Suprapubic skin (tissue), 4 donors: ENCODE results near the gene GPALPP1. TPM values are rescaled to one million over a fixed set of nuclear protein-coding genes. Genes with fewer than 3 reads are reported as not detected.
"Not testable (repeated sequence)": the region's sequence is repeated elsewhere in the genome, so short reads cannot be mapped to it uniquely, and the experiment has no call there.

Experiments
- DNase-seq, 2 donors: peaks; one replicate each; pipeline ENCODE4 v3.0.0-alpha.2; 2019; ENCODE audit warnings: low spot score in 2 of 2
- H3K27ac ChIP-seq: fragments of 200-600 bp; sonication (generic); one replicate; pipeline ENCODE4 v1.5.1; 2019
- H3K27me3 ChIP-seq: fragments of 200-600 bp; sonication (generic); one replicate; pipeline ENCODE4 v1.5.1; 2019
- H3K36me3 ChIP-seq: fragments of 200-600 bp; sonication (generic); one replicate; pipeline ENCODE4 v1.5.1; 2019
- H3K4me1 ChIP-seq: fragments of 200-600 bp; sonication (generic); one replicate; pipeline ENCODE4 v1.5.1; 2019
- H3K4me3 ChIP-seq: fragments of 200-600 bp; sonication (generic); one replicate; pipeline ENCODE4 v1.5.1; 2019; ENCODE audit warnings: mild to moderate bottlenecking
- H3K9me3 ChIP-seq: fragments of 200-600 bp; sonication (generic); one replicate; pipeline ENCODE4 v1.5.1; 2019
- EP300 ChIP-seq: sonication (generic); formaldehyde crosslinking; IDR thresholded peaks from one replicate; pipeline ENCODE4 v1.6.1; 2017; ENCODE audit warnings: antibody characterized with exemption
- POLR2A ChIP-seq, 2 donors: fragments of 450-650 bp; IDR thresholded peaks; one replicate each; pipeline ENCODE4 v1.6.1; 2017; ENCODE audit warnings: antibody characterized with exemption in 2 of 2, mild to moderate bottlenecking in 2 of 2, moderate library complexity in 2 of 2
- POLR2AphosphoS5 ChIP-seq, 3 donors: sonication (generic); formaldehyde crosslinking; IDR thresholded peaks; one replicate each; pipeline ENCODE4 v1.6.1; 2017; ENCODE audit warnings: antibody characterized with exemption in 3 of 3
- WGBS: methylation state at CpG from one replicate; pipeline ENCODE4 v1.1.5; 2018; 5-methylcytosine and 5-hydroxymethylcytosine counted together
- total RNA-seq, 4 donors: library from RNA; depleted of rRNA; stranded (reverse); fragments of >200 nt; gene quantifications; one replicate each; pipeline ENCODE4 v1.1.0, GENCODE V29; 2016
- TF ChIP-seq, protein P1 (sequence below), 2 donors: fragments of 200-600 bp in 1 of 2; fragments of 450-650 bp in 1 of 2; sonication (generic) in 1 of 2; IDR thresholded peaks; one replicate each; pipeline ENCODE4 v1.5.1; 2016 to 2019; ENCODE audit warnings: antibody characterized with exemption in 2 of 2, mild to moderate bottlenecking in 1 of 2, moderate library complexity in 1 of 2

Gene GPALPP1
- total RNA-seq, 4 donors from 2014 or later = 17.0 to 33.5 (median 28.6) TPM

GRCh38 chr13:45007225-45007624, 17.9 kb downstream of the GPALPP1 start:
- Histone ChIP-seq H3K36me3 (peaks cover 71% of the 10 kb centered on the region), H3K27ac (no peak overlapping the region), H3K27me3 (no peaks in the 10 kb centered on the region), H3K4me3 (no peak overlapping the region), H3K4me1 (no peaks in the 10 kb centered on the region), H3K9me3 (no peaks in the 10 kb centered on the region)
- DNase-seq = no peak
- TF ChIP-seq, protein P1, sequence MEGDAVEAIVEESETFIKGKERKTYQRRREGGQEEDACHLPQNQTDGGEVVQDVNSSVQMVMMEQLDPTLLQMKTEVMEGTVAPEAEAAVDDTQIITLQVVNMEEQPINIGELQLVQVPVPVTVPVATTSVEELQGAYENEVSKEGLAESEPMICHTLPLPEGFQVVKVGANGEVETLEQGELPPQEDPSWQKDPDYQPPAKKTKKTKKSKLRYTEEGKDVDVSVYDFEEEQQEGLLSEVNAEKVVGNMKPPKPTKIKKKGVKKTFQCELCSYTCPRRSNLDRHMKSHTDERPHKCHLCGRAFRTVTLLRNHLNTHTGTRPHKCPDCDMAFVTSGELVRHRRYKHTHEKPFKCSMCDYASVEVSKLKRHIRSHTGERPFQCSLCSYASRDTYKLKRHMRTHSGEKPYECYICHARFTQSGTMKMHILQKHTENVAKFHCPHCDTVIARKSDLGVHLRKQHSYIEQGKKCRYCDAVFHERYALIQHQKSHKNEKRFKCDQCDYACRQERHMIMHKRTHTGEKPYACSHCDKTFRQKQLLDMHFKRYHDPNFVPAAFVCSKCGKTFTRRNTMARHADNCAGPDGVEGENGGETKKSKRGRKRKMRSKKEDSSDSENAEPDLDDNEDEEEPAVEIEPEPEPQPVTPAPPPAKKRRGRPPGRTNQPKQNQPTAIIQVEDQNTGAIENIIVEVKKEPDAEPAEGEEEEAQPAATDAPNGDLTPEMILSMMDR (IDR thresholded peaks at IDR 0.05) = no peak
- TF ChIP-seq EP300 (no peak), POLR2A (IDR thresholded peaks at IDR 0.05) (no peak), POLR2AphosphoS5 (IDR thresholded peaks at IDR 0.05) (no peak)

DNA sequence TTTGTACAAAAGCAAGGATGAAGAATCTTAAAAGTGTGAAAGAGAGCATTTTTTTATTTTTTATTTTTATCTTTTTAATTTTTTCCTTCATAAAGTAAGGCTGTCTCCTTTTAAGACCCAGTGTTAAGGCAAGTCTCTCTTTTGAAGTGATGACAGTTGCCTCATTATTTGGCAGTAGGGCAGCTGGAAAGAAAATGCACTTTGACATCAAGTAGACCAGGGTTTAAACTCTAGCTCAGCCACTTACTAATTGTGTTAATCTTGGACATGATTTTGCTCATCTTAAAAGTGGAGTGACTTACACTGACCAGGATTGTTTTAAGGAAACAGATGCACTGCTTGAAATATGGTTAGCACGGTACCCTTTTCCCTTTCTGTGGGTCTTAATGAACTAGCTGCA, 18.5 kb downstream of the GPALPP1 start:
- Histone ChIP-seq H3K27me3 (no peaks in the 10 kb centered on the region), H3K36me3 (peaks cover 71% of the 10 kb centered on the region), H3K27ac (no peak overlapping the region), H3K4me1 (no peaks in the 10 kb centered on the region), H3K4me3 (no peak overlapping the region), H3K9me3 (no peaks in the 10 kb centered on the region)
- no peak for TF ChIP-seq EP300
- TF ChIP-seq POLR2AphosphoS5 (IDR thresholded peaks at IDR 0.05) = no peak
- no peak for TF ChIP-seq POLR2A (IDR thresholded peaks at IDR 0.05)
- TF ChIP-seq, protein P1 (IDR thresholded peaks at IDR 0.05) = no peak
- 88% methylated on average over 1 of the region's 1 CpG for whole genome bisulfite sequencing
- no peak for DNase-seq

GRCh38 chr13:45011198-45011597, 21.9 kb downstream of the GPALPP1 start:
- whole genome bisulfite sequencing = 95% methylated on average over 6 of the region's 6 CpGs
- Histone ChIP-seq H3K27me3 (no peaks in the 10 kb centered on the region), H3K36me3 (peaks cover 77% of the 10 kb centered on the region), H3K4me1 (no peaks in the 10 kb centered on the region), H3K27ac (no peak overlapping the region), H3K9me3 (no peaks in the 10 kb centered on the region), H3K4me3 (no peak overlapping the region)
- DNase-seq = no peak
- TF ChIP-seq POLR2A (IDR thresholded peaks at IDR 0.05) = no peak
- TF ChIP-seq, protein P1 (IDR thresholded peaks at IDR 0.05) = no peak
- TF ChIP-seq EP300 = no peak
- TF ChIP-seq POLR2AphosphoS5 (IDR thresholded peaks at IDR 0.05) = no peak

- 79% methylated on average over 2 of the region's 2 CpGs for WGBS
- Histone ChIP-seq H3K9me3 (no peaks in the 10 kb centered on the region), H3K4me1 (no peaks in the 10 kb centered on the region), H3K36me3 (peaks cover 68% of the 10 kb centered on the region), H3K27me3 (no peaks in the 10 kb centered on the region), H3K4me3 (no peak overlapping the region), H3K27ac (no peak overlapping the region)
- TF ChIP-seq, protein P1 (IDR thresholded peaks at IDR 0.05) = no peak
- TF ChIP-seq POLR2AphosphoS5 (IDR thresholded peaks at IDR 0.05) = no peak
- TF ChIP-seq POLR2A (IDR thresholded peaks at IDR 0.05) = no peak
- no peak for TF ChIP-seq EP300
- no peak for DNase-seq
Measured at GRCh38 chr13:45015300-45015699, 26.0 kb downstream of the GPALPP1 start.

DNA sequence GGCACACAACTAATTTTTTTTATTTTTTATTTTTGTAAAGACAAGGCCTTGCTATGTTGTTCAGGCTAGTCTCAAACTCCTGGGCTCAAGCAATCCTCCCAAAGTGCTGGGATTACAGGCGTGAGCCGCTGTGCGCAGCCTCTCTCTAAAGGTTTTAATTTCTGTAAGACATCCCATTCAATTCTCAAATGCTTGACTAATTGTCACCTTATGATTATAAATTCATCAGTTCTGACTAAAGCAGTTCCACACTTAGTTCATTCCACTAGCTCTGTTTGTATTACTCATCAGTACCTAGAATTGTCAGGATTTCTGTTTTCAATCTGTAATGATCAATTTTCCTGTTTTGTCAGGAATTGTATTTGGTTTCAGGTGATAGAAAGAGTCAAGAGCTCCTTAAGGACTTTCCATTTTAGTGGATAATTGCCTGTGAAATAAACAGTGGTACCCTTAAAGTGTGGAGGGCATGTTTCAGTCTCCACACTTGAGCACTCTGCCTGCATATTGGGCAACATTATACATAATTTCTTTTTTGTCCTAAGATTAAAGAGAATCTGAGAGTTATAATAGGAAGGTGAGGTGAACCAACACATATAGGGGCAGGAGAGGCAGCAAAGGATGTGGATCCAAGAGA, 27.6 kb downstream of the GPALPP1 start:
- Histone ChIP-seq H3K9me3 (no peaks in the 10 kb centered on the region), H3K36me3 (peaks cover 67% of the 10 kb centered on the region), H3K4me3 (no peak overlapping the region), H3K27ac (no peak overlapping the region), H3K27me3 (no peaks in the 10 kb centered on the region), H3K4me1 (no peaks in the 10 kb centered on the region)
- TF ChIP-seq EP300 (no peak), POLR2A (IDR thresholded peaks at IDR 0.05) (no peak), POLR2AphosphoS5 (IDR thresholded peaks at IDR 0.05) (no peak)
- TF ChIP-seq, protein P1 (IDR thresholded peaks at IDR 0.05) = no peak
- 100% methylated on average over 3 of the region's 3 CpGs for WGBS
- no peak for DNase-seq

DNA sequence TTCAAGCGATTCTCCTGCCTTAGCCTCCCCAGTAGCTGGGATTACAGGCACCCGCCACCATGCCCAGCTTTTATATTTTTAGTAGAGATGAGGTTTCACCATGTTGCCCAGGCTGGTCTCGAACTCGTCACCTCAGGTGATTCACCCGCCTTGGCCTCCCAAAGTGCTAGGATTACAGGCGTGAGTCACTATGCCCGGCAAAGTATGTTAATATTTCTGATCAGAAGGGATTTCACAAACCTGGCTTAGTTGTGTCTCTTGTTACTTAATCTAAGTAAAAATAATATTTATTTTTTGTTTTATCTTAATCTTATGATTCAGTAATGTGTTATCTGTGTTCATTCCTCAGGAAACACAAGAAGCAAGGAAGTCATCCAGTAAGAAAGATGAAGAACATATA, 30.6 kb downstream of the GPALPP1 start:
- H3K27ac ChIP-seq, DNase-seq, H3K27me3 ChIP-seq, H3K9me3 ChIP-seq, H3K4me3 ChIP-seq, H3K4me1 ChIP-seq: not testable (repeated sequence)
- 92% methylated on average over 7 of the region's 7 CpGs for WGBS
- H3K36me3 ChIP-seq = peaks cover 64% of the 10 kb centered on the region
